HG03025 (cell line): ENCODE results near the gene DPP6.
"Not testable (repeated sequence)": the region's sequence is repeated elsewhere in the genome, so short reads cannot be mapped to it uniquely, and the experiment has no call there.

Source experiments
- ATAC-seq: cut with Tn5 transposase; IDR thresholded peaks from one replicate; pipeline ENCODE4 v1.9.1; 2021; ENCODE audit warnings: mild to moderate bottlenecking, moderate library complexity; ENCODE audit not compliant: unreplicated experiment, low FRiP score

DPP6 gene

GRCh38 chr7:154051643-154052529, at the start of gene DPP6:
Gene DPP6 (plus strand): TSS chr7:154052398.
- not testable (repeated sequence) for ATAC-seq

GRCh38 chr7:154009423-154009911, 42.7 kb upstream of the DPP6 start:
- not testable (repeated sequence) for ATAC-seq

GRCh38 chr7:154010726-154011568, 41.3 kb upstream of the DPP6 start:
- ATAC-seq: not testable (repeated sequence)

- not testable (repeated sequence) for ATAC-seq
Observed at GRCh38 chr7:154012800-154013199, 39.4 kb upstream of the DPP6 start.

GRCh38 chr7:154015636-154016035, 36.6 kb upstream of the DPP6 start:
- not testable (repeated sequence) for ATAC-seq

- not testable (repeated sequence) for ATAC-seq
Observed at GRCh38 chr7:154018354-154018753, 33.8 kb upstream of the DPP6 start.

- ATAC-seq: not testable (repeated sequence)
Observed at GRCh38 chr7:154027805-154028204, 24.4 kb upstream of the DPP6 start.

- ATAC-seq: not testable (repeated sequence)
Observed at GRCh38 chr7:154030476-154031080, 21.6 kb upstream of the DPP6 start.

- ATAC-seq: not testable (repeated sequence)
Observed at GRCh38 chr7:154039466-154040165, 12.6 kb upstream of the DPP6 start.

- ATAC-seq: not testable (repeated sequence)
Observed at GRCh38 chr7:154050394-154050793, 1.8 kb upstream of the DPP6 start.

GRCh38 chr7:154051006-154051642, 1.1 kb upstream of the DPP6 start:
- ATAC-seq: not testable (repeated sequence)

- not testable (repeated sequence) for ATAC-seq
Observed at GRCh38 chr7:154052530-154053252, 493 bp downstream of the DPP6 start.

GRCh38 chr7:154053466-154054312, 1.5 kb downstream of the DPP6 start:
- ATAC-seq: not testable (repeated sequence)

GRCh38 chr7:154054664-154055063, 2.5 kb downstream of the DPP6 start:
- ATAC-seq: not testable (repeated sequence)

GRCh38 chr7:154055491-154056106, 3.4 kb downstream of the DPP6 start:
- ATAC-seq: not testable (repeated sequence)

GRCh38 chr7:154058783-154059182, 6.6 kb downstream of the DPP6 start:
- ATAC-seq: not testable (repeated sequence)

- not testable (repeated sequence) for ATAC-seq
Observed at GRCh38 chr7:154060551-154060950, 8.4 kb downstream of the DPP6 start.
